K562 (cell line): ENCODE measurements around the gene NPR1. TPM values are rescaled to one million over a fixed set of nuclear protein-coding genes. Genes with fewer than 3 reads are reported as not detected.
A peak's percentile ranks its signal among the peaks of the same experiment; 100 is the strongest.

Experiments used
- ATF3 ChIP-seq, 2 experiments: fragments of 450-650 bp in 1 of 2; sonication (generic) in 1 of 2; formaldehyde crosslinking in 1 of 2; IDR thresholded peaks in 1 of 2; conservative IDR thresholded peaks in 1 of 2; 2 replicates each; pipeline versions ENCODE4 v1.6.1 to v1.8.1; 2016 to 2023; ENCODE audit warnings: mild to moderate bottlenecking in 2 of 2, moderate library complexity in 2 of 2, inconsistent platforms in 1 of 2, missing genetic modification reagents in 1 of 2
- BCL6 ChIP-seq: fragments of 250-450 bp; sonication (Bioruptor Pico); IDR thresholded peaks from 2 replicates; pipeline ENCODE4 v1.4.0; 2020
- BRCA1 ChIP-seq, 2 experiments: fragments of 450-650 bp in 1 of 2; sonication (generic) in 1 of 2; formaldehyde crosslinking in 1 of 2; IDR thresholded peaks; 2 replicates each; pipeline versions ENCODE4 v1.5.0 to v1.6.1; 2017 to 2020; ENCODE audit warnings: mild to moderate bottlenecking in 1 of 2, missing genetic modification reagents in 1 of 2
- CBFA2T3 ChIP-seq: fragments of 450-650 bp; IDR thresholded peaks from 2 replicates; pipeline ENCODE4 v1.6.1; 2017
- SMARCB1 ChIP-seq: IDR thresholded peaks from 2 replicates; pipeline ENCODE4 v1.6.1; 2011; ENCODE audit warnings: improper control_type of control experiment, low read depth; ENCODE audit not compliant: insufficient read length
- TAF7 ChIP-seq: fragments of 450-650 bp; IDR thresholded peaks from 2 replicates; pipeline ENCODE4 v1.6.1; 2016; ENCODE audit warnings: missing genetic modification characterization, missing compliant biosample characterization
- ZFP91 ChIP-seq: sonication (generic); formaldehyde crosslinking; IDR thresholded peaks from 2 replicates; pipeline ENCODE4 v1.8.0; 2022; ENCODE audit warnings: mild to moderate bottlenecking, missing genetic modification reagents
- polyA plus RNA-seq, 8 experiments: library from polyadenylated mRNA; depleted of rRNA in 4 of 8; stranded (reverse) in 5 of 8; unstranded in 3 of 8; fragments of >200 nt; fragmentation: Nextera tagmentation in 2 of 8; fragmentation: Illumina TruSeq in 1 of 8; extraction: Ambion mirVana in 2 of 8; extraction: Trizol in 1 of 8; gene quantifications; 2 replicates each; pipeline versions ENCODE4 v1.2.1 to v1.2.3, GENCODE V29; 2011 to 2014; ENCODE audit warnings: inconsistent platforms in 1 of 8, missing spikeins in 1 of 8
- total RNA-seq, 7 experiments: library from RNA; depleted of rRNA in 6 of 7; stranded (reverse); fragments of >200 nt in 6 of 7; fragmentation: Illumina TruSeq in 2 of 7; extraction: Trizol in 2 of 7; gene quantifications; 2 replicates each; pipeline versions ENCODE4 v1.2.1 to v1.2.3, GENCODE V29; 2011 to 2021; ENCODE audit warnings: low replicate concordance in 1 of 7

The NPR1 gene
- total and polyA plus RNA-seq, 9 of the 15 experiments (the other 6 are each of a cell fraction or from before 2014, with no cell fraction given): 0.05 to 0.16 (median 0.06) TPM; not detected in 6

- TF ChIP-seq BRCA1 (IDR thresholded peaks at IDR 0.05) (no peak), BRCA1 (CRISPR knock-in tag; IDR thresholded peaks at IDR 0.05) (no peak), ATF3 (IDR thresholded peaks at IDR 0.05) (peak; percentile 32; the same call in 1 of the 2 replicates), ATF3 (CRISPR knock-in tag; conservative IDR thresholded peaks at IDR 0.05) (no peak), BCL6 (CRISPR knock-in tag) (no peak), SMARCB1 (no peak), TAF7 (tag) (no peak), ZFP91 (CRISPR knock-in tag) (0 out of 2 replicates have a peak, but pooled peaks have one; percentile 37), CBFA2T3 (peak; percentile 12; the same call in 1 of the 2 replicates)
These were observed 20.6 kb downstream of the NPR1 start (continued) for GRCh38 chr1:153698923-153699714.
